Loucy (cell line): ENCODE data around the gene TBX1.

Experiments used
- CTCF ChIP-seq: fragments of 200-600 bp; sonication (generic); conservative IDR thresholded peaks from 2 replicates; pipeline ENCODE4 v1.5.1; 2014; ENCODE audit warnings: mild to moderate bottlenecking, antibody characterized with exemption, low read length
- EZH2phosphoT487 ChIP-seq: fragments of 200-600 bp; IDR thresholded peaks from 2 replicates; pipeline ENCODE4 v1.6.1; 2018; ENCODE audit warnings: antibody characterized with exemption, mild to moderate bottlenecking, moderate library complexity, borderline replicate concordance

- TF ChIP-seq CTCF, result no peak
- TF ChIP-seq EZH2phosphoT487, result no peak
Observed at GRCh38 chr22:19770349-19771220, 10.0 kb downstream of the TBX1 start.
